ENCODE data around the gene SVIL. TPM values are rescaled to one million over a fixed set of nuclear protein-coding genes. Genes with fewer than 3 reads are reported as not detected.

The SVIL gene
- total and polyA plus RNA-seq, 2 of the 13 experiments (the other 11 are each of a cell fraction or from before 2014, with no cell fraction given): 3.9 to 12.1 TPM

DNA sequence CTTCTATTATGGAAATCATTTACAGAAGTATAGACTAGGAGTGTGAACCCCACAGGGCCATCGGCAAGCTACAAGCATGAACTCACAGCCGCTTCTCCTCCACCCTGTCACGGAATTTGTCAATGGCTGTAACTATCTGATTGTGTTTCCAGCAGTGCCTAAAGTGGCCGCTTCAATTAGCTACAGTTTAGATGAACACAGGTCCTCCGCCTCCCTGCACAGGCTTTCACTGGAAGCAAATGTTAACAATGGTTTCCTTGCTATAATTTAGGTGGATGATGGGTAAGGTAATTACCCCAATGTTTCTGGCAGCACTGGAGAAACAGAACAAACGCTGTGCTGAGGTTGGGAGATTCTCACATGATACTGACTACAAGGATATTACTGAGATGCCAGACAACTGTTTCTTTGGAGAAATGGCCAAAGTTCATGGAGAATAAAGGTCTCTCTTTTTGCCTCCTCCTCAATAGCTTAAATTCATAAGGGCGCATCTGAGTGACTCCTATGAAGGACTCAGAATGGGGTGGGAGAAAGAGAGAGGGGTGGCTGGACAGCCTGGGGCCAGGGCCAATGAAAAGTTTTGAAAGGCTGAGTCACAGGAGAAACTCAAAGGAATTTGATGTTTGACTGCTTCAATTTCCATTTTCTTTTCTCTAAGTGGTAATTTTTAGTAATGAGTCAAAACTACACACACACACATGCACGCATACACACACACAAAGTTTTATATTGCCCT, 78.9 kb downstream of the SVIL start:
- TF ChIP-seq ZMAT3 (CRISPR knock-in tag; conservative IDR thresholded peaks at IDR 0.05) (no peak), ZNF282 (IDR thresholded peaks at IDR 0.05; ENCODE audit: partially characterized antibody) (no peak), RXRA (CRISPR knock-in tag; IDR thresholded peaks at IDR 0.05) (no peak), ARHGAP35 (CRISPR knock-in tag; IDR thresholded peaks at IDR 0.05; ENCODE audit: borderline replicate concordance) (no peak), PHF20 (CRISPR knock-in tag; IDR thresholded peaks at IDR 0.05) (no peak)
- Histone ChIP-seq H3K27ac (ENCODE audit: extremely low read length, insufficient read depth, low read length) (no peak overlapping the region), H3K9ac (ENCODE audit: insufficient read depth, low read depth, low read length) (no peak overlapping the region), H4K20me1 (ENCODE audit: insufficient read depth, low read length) (no peaks in the 10 kb centered on the region), H2AFZ (ENCODE audit: low read length) (no peak overlapping the region), H3K36me3 (replicated peaks in 1 of 2; ENCODE audit: control insufficient read depth in 1 of 2, insufficient read depth in 2 of 2, low read length in 2 of 2) (peaks cover 6 to 18% of the 10 kb centered on the region in 2 experiments; a peak in 4 of 5 replicates), H3K4me3 (replicated peaks in 1 of 3; ENCODE audit: insufficient read depth in 1 of 3, low read depth in 2 of 3, low read length in 3 of 3) (no peak overlapping the region), H3K4me2 (ENCODE audit: low read depth, low read length) (no peak overlapping the region), H3K9me3 (ENCODE audit: low read length) (no peaks in the 10 kb centered on the region), H3K27me3 (ENCODE audit: control insufficient read depth in 1 of 2, insufficient read depth in 2 of 2, low read length in 2 of 2) (no peaks in the 10 kb centered on the region), H3K4me1 (ENCODE audit: insufficient read depth, low read length) (no peaks in the 10 kb centered on the region), H3K79me2 (ENCODE audit: insufficient read depth, low read length) (no peaks in the 10 kb centered on the region)
- 94% methylated on average over 8 of the region's 8 CpGs for WGBS (ENCODE audit: low lambda C conversion rate)
- FAIRE-seq (no peak), DNase-seq (ENCODE audit: low spot score) (no peak), ATAC-seq (no peak)
- no TSS peak for BruUV-seq (replicated peaks)
- in situ Hi-C loops (cut with HindIII; ENCODE audit: extremely low pct_ligation_motif_present, low pct_unique_long_range_greater_than_20kb) (no loop called here), intact Hi-C loops (cut with micrococcal nuclease; ENCODE audit: unreplicated experiment) (no loop called here)
- CTCF ChIA-PET (ENCODE audit: low intra/inter-chr PET ratio, low total read pairs): no interaction called here
- POLR2A ChIA-PET: no interaction called here

DNA sequence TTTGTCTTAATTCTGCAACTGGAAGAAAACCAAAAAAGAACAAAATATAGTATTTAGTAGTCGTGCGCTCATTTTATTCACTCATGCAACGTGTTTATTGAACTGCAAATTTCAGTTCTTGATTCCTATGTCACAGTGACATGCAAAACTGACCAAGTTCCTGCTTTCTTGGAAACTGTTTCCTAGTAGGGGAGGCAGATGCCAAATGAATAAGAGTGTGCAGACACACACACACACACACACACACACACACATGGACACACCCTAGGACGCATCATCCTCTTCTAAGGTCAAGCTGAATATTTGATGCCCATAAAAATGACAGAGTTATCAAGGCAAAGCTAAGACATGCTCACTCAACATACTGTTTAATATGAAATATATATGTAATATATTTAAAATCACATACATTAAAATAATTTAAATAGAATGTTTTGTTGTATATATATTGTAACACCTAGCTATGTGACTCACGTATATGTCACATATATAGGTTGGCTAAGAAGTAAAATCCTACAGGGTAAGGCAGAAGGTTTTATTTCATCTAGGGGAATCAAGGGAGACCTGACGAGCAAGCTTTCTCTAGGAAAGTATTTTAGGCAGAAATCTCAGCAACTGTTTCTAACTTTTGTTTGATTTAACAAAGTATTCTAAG, 79.6 kb downstream of the SVIL start:
- no peak overlapping the region for H2AFZ ChIP-seq (ENCODE audit: low read length)
- no peaks in the 10 kb centered on the region for H3K79me2 ChIP-seq (ENCODE audit: insufficient read depth, low read length)
- 95% methylated on average over 6 of the region's 6 CpGs for WGBS (ENCODE audit: low lambda C conversion rate)
- ChIA-PET CTCF (ENCODE audit: low intra/inter-chr PET ratio, low total read pairs) (no interaction called here), POLR2A (no interaction called here)
- no peak overlapping the region for H3K4me2 ChIP-seq (ENCODE audit: low read depth, low read length)
- H3K27me3 ChIP-seq (ENCODE audit: control insufficient read depth in 1 of 2, insufficient read depth in 2 of 2, low read length in 2 of 2): no peaks in the 10 kb centered on the region
- no TSS peak for BruUV-seq (replicated peaks)
- no peak overlapping the region for H3K9ac ChIP-seq (ENCODE audit: insufficient read depth, low read depth, low read length)
- H3K4me3 ChIP-seq (replicated peaks in 1 of 3; ENCODE audit: insufficient read depth in 1 of 3, low read depth in 2 of 3, low read length in 3 of 3): no peak overlapping the region
- no peak for FAIRE-seq
- ATAC-seq: no peak
- H3K36me3 ChIP-seq (replicated peaks in 1 of 2; ENCODE audit: control insufficient read depth in 1 of 2, insufficient read depth in 2 of 2, low read length in 2 of 2): peaks cover 11 to 25% of the 10 kb centered on the region in 2 experiments; a peak in 4 of 5 replicates
- no peaks in the 10 kb centered on the region for H3K4me1 ChIP-seq (ENCODE audit: insufficient read depth, low read length)
- no peaks in the 10 kb centered on the region for H4K20me1 ChIP-seq (ENCODE audit: insufficient read depth, low read length)
- DNase-seq (ENCODE audit: low spot score): no peak
- H3K9me3 ChIP-seq (ENCODE audit: low read length): no peaks in the 10 kb centered on the region
- intact Hi-C loops (cut with micrococcal nuclease; ENCODE audit: unreplicated experiment) (no loop called here), in situ Hi-C loops (cut with HindIII; ENCODE audit: extremely low pct_ligation_motif_present, low pct_unique_long_range_greater_than_20kb) (no loop called here)
- H3K27ac ChIP-seq (ENCODE audit: extremely low read length, insufficient read depth, low read length): no peak overlapping the region
- TF ChIP-seq ZNF24 (IDR thresholded peaks at IDR 0.05) (no peak), ZSCAN5A (CRISPR knock-in tag; IDR thresholded peaks at IDR 0.05; ENCODE audit: borderline replicate concordance) (no peak), PTBP1 (IDR thresholded peaks at IDR 0.05; ENCODE audit: low read depth, low read length, poor library complexity, severe bottlenecking) (no peak), ZC3H4 (CRISPR knock-in tag; IDR thresholded peaks at IDR 0.05; ENCODE audit: borderline replicate concordance) (no peak), TRIM24 (CRISPR knock-in tag; IDR thresholded peaks at IDR 0.05) (no peak), JDP2 (CRISPR knock-in tag; IDR thresholded peaks at IDR 0.05; ENCODE audit: borderline replicate concordance) (no peak), HOMEZ (CRISPR knock-in tag; IDR thresholded peaks at IDR 0.05; ENCODE audit: low read depth) (no peak), YEATS4 (CRISPR knock-in tag; IDR thresholded peaks at IDR 0.05; ENCODE audit: borderline replicate concordance) (no peak)
